ENCODE results near the gene KRT84. TPM values are rescaled to one million over a fixed set of nuclear protein-coding genes. Genes with fewer than 3 reads are reported as not detected.

The KRT84 gene
- total and polyA plus RNA-seq, 2 of the 4 experiments (the other 2 are of a cell fraction): not detected

DNA sequence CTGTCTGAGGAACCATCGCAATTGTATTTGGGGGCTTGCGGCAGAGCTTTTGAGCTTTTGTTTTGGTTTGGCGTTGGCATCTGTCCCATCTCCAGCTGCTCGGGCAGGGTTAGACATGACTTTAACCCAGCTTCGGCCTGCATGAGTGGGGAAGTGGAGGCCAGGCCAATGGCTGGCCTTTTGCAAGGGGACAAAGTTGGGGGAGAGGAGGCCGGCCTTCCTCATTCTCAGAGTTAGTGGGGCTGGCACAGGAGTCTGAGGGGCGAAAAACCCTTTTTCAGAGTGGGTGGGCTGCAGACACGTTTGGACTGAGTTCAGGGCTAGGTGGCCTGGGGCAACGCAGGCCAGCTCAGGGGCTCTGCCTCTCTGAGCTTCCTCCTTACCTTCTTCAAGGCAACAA lies 15.5 kb upstream of the KRT84 start:
- intact Hi-C loops (cut with micrococcal nuclease): no loop called here

More for the DNA sequence above, 15.5 kb upstream of the KRT84 start:
- H4K91ac ChIP-seq (ENCODE audit: insufficient read depth, low read depth, low read length): no peak overlapping the region
- H3K23ac ChIP-seq (ENCODE audit: low read depth, low read length): no peak overlapping the region
- H3K36me3 ChIP-seq (ENCODE audit: control insufficient read depth, insufficient read depth, low read length): no peaks in the 10 kb centered on the region
- no TSS peak for BruUV-seq (replicated peaks)
- H3K9me3 ChIP-seq (ENCODE audit: control insufficient read depth, insufficient read depth, low read length): no peaks in the 10 kb centered on the region
- H2AK5ac ChIP-seq (ENCODE audit: low read depth, low read length): no peak overlapping the region
- H3K27ac ChIP-seq (ENCODE audit: insufficient read depth, low read length): no peak overlapping the region
- no peak overlapping the region for H2BK15ac ChIP-seq (ENCODE audit: low read depth, low read length)
- H2AFZ ChIP-seq (replicated peaks; ENCODE audit: low read length, poor library complexity): no peak overlapping the region
- dilution Hi-C loops (cut with HindIII; ENCODE audit: low sequenced_read_pairs, unreplicated experiment): no loop called here
- no peaks in the 10 kb centered on the region for H3K79me1 ChIP-seq (ENCODE audit: low read depth in 1 of 2, low read length in 2 of 2)
- no peak for ATAC-seq (ENCODE audit: low read depth)
- no peak overlapping the region for H3K14ac ChIP-seq (replicated peaks; ENCODE audit: low read depth, low read length)
- DNase-seq: no peak
- H3K27me3 ChIP-seq (ENCODE audit: control insufficient read depth, insufficient read depth, low read length): peaks cover 54% of the 10 kb centered on the region
- H2BK5ac ChIP-seq (ENCODE audit: low read depth, low read length, poor library complexity, severe bottlenecking): no peak overlapping the region
- CTCF ChIA-PET: no interaction called here
- no peak overlapping the region for H3K4me3 ChIP-seq (ENCODE audit: insufficient read depth, low read depth, low read length)
- POLR2A ChIA-PET (ENCODE audit: unreplicated experiment): no interaction called here
- no peak for TF ChIP-seq CHD1 (IDR thresholded peaks at IDR 0.05; ENCODE audit: low read depth, low read length)
- no peak for TF ChIP-seq FOS (IDR thresholded peaks at IDR 0.05; ENCODE audit: low read depth, low read length)
- TF ChIP-seq CEBPB (IDR thresholded peaks at IDR 0.05; ENCODE audit: low read depth, low read length): no peak
- TF ChIP-seq BHLHE40 (IDR thresholded peaks at IDR 0.05; ENCODE audit: low read depth, low read length): no peak
- no peak for TF ChIP-seq MAFK (IDR thresholded peaks at IDR 0.05; ENCODE audit: low read depth, low read length)
- TF ChIP-seq RAD21 (IDR thresholded peaks at IDR 0.05; ENCODE audit: low read length): no peak
- TF ChIP-seq, protein P1, sequence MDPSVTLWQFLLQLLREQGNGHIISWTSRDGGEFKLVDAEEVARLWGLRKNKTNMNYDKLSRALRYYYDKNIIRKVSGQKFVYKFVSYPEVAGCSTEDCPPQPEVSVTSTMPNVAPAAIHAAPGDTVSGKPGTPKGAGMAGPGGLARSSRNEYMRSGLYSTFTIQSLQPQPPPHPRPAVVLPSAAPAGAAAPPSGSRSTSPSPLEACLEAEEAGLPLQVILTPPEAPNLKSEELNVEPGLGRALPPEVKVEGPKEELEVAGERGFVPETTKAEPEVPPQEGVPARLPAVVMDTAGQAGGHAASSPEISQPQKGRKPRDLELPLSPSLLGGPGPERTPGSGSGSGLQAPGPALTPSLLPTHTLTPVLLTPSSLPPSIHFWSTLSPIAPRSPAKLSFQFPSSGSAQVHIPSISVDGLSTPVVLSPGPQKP (IDR thresholded peaks at IDR 0.05; ENCODE audit: borderline replicate concordance, low read depth, low read length): no peak
- no peak for TF ChIP-seq POLR2A (IDR thresholded peaks at IDR 0.05; ENCODE audit: low read depth, low read length)
- TF ChIP-seq RCOR1 (IDR thresholded peaks at IDR 0.05; ENCODE audit: insufficient replicate concordance, low read length): no peak
- TF ChIP-seq MXI1 (IDR thresholded peaks at IDR 0.05; ENCODE audit: borderline replicate concordance, low read depth, low read length): no peak
- TF ChIP-seq RFX5 (IDR thresholded peaks at IDR 0.05; ENCODE audit: low read depth, low read length): no peak
- no peak for TF ChIP-seq SMC3 (IDR thresholded peaks at IDR 0.05; ENCODE audit: low read depth, low read length)
- no peak for TF ChIP-seq USF2 (IDR thresholded peaks at IDR 0.05; ENCODE audit: low read depth, low read length)
- TF ChIP-seq MAZ (IDR thresholded peaks at IDR 0.05; ENCODE audit: borderline replicate concordance, low read depth, low read length): no peak
- TF ChIP-seq, protein P2, sequence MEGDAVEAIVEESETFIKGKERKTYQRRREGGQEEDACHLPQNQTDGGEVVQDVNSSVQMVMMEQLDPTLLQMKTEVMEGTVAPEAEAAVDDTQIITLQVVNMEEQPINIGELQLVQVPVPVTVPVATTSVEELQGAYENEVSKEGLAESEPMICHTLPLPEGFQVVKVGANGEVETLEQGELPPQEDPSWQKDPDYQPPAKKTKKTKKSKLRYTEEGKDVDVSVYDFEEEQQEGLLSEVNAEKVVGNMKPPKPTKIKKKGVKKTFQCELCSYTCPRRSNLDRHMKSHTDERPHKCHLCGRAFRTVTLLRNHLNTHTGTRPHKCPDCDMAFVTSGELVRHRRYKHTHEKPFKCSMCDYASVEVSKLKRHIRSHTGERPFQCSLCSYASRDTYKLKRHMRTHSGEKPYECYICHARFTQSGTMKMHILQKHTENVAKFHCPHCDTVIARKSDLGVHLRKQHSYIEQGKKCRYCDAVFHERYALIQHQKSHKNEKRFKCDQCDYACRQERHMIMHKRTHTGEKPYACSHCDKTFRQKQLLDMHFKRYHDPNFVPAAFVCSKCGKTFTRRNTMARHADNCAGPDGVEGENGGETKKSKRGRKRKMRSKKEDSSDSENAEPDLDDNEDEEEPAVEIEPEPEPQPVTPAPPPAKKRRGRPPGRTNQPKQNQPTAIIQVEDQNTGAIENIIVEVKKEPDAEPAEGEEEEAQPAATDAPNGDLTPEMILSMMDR (conservative IDR thresholded peaks at IDR 0.05; ENCODE audit: low read depth, low read length): no peak
- TF ChIP-seq NFE2L2 (IDR thresholded peaks at IDR 0.05; ENCODE audit: low read depth, low read length): no peak
- WGBS, 2 experiments (ENCODE audit: extremely low coverage in 2 of 2, insufficient read length in 1 of 2): 63% methylated on average over 6 of the region's 9 CpGs; no CpG with 5 or more reads in 1 of the 2 experiments
- H3K4me2 ChIP-seq (ENCODE audit: low read depth, low read length): no peak overlapping the region
- H4K20me1 ChIP-seq (ENCODE audit: insufficient read depth, low read length): no peaks in the 10 kb centered on the region
- no peak overlapping the region for H3K9ac ChIP-seq (ENCODE audit: low read depth, low read length)
- no peak overlapping the region for H2BK120ac ChIP-seq (ENCODE audit: low read depth, low read length)
- H4K8ac ChIP-seq (ENCODE audit: low read depth in 2 of 2, low read length in 2 of 2): no peak overlapping the region
- H3K18ac ChIP-seq (ENCODE audit: low read depth, low read length): no peak overlapping the region
- no peak overlapping the region for H2AK9ac ChIP-seq (replicated peaks; ENCODE audit: low read depth, low read length, poor library complexity)
- no peaks in the 10 kb centered on the region for H3K4me1 ChIP-seq (ENCODE audit: control insufficient read depth, insufficient read depth, low read length)
- H3K56ac ChIP-seq (ENCODE audit: extremely low read depth, insufficient read depth, low read length): no peak overlapping the region
- no peaks in the 10 kb centered on the region for H3K9me1 ChIP-seq (ENCODE audit: insufficient read depth, low read length)
- in situ Hi-C loops (cut with MboI; ENCODE audit: low sequenced_read_pairs): no loop called here
- no peak overlapping the region for H2BK20ac ChIP-seq (ENCODE audit: low read depth, low read length)
- no peak overlapping the region for H4K5ac ChIP-seq (ENCODE audit: low read depth, low read length)
- H3K4ac ChIP-seq (ENCODE audit: low read depth, low read length): no peak overlapping the region
